ENCODE measurements around the gene BCAN.

The BCAN gene

GRCh38 chr1:156658945-156659574 lies 17.1 kb downstream of the BCAN start:
- no peak for DNase-seq (ENCODE audit: extremely low read depth in 1 of 2, low read depth in 1 of 2)

- no peak for DNase-seq (ENCODE audit: extremely low read depth in 1 of 2, low read depth in 1 of 2)
Observed at GRCh38 chr1:156659661-156659987, 17.7 kb downstream of the BCAN start.

- DNase-seq (ENCODE audit: extremely low read depth in 1 of 2, low read depth in 1 of 2): peak; percentile 91 to 92
Observed at GRCh38 chr1:156659988-156660751, 18.3 kb downstream of the BCAN start.

GRCh38 chr1:156660752-156661112 lies 18.8 kb downstream of the BCAN start:
- no peak for DNase-seq (ENCODE audit: extremely low read depth in 1 of 2, low read depth in 1 of 2)

GRCh38 chr1:156662005-156662799 lies 20.3 kb downstream of the BCAN start:
- DNase-seq (ENCODE audit: extremely low read depth in 1 of 2, low read depth in 1 of 2): no peak

GRCh38 chr1:156662800-156663055 lies 20.8 kb downstream of the BCAN start:
- DNase-seq (ENCODE audit: extremely low read depth in 1 of 2, low read depth in 1 of 2): no peak

GRCh38 chr1:156663178-156663577 lies 21.3 kb downstream of the BCAN start:
- no peak for DNase-seq (ENCODE audit: extremely low read depth in 1 of 2, low read depth in 1 of 2)

GRCh38 chr1:156664046-156664766 lies 22.3 kb downstream of the BCAN start:
- no peak for DNase-seq (ENCODE audit: extremely low read depth in 1 of 2, low read depth in 1 of 2)

- no peak for DNase-seq (ENCODE audit: extremely low read depth in 1 of 2, low read depth in 1 of 2)
Observed at GRCh38 chr1:156664767-156665411, 23.0 kb downstream of the BCAN start.

- DNase-seq (ENCODE audit: extremely low read depth in 1 of 2, low read depth in 1 of 2): no peak
Observed at GRCh38 chr1:156665539-156665938, 23.6 kb downstream of the BCAN start.

GRCh38 chr1:156666862-156667609 lies 25.1 kb downstream of the BCAN start:
- DNase-seq (ENCODE audit: extremely low read depth in 1 of 2, low read depth in 1 of 2): no peak

- DNase-seq (ENCODE audit: extremely low read depth in 1 of 2, low read depth in 1 of 2): no peak
Observed at GRCh38 chr1:156667610-156667967, 25.7 kb downstream of the BCAN start.

- no peak for DNase-seq (ENCODE audit: extremely low read depth in 1 of 2, low read depth in 1 of 2)
Observed at GRCh38 chr1:156667968-156668709, 26.2 kb downstream of the BCAN start.

GRCh38 chr1:156668801-156669637 lies 27.1 kb downstream of the BCAN start:
- no peak for DNase-seq (ENCODE audit: extremely low read depth in 1 of 2, low read depth in 1 of 2)

GRCh38 chr1:156669794-156670193 lies 27.9 kb downstream of the BCAN start:
- no peak for DNase-seq (ENCODE audit: extremely low read depth in 1 of 2, low read depth in 1 of 2)

GRCh38 chr1:156670359-156670758 lies 28.4 kb downstream of the BCAN start:
- DNase-seq (ENCODE audit: extremely low read depth in 1 of 2, low read depth in 1 of 2): no peak

GRCh38 chr1:156670791-156671190 lies 28.9 kb downstream of the BCAN start:
- no peak for DNase-seq (ENCODE audit: extremely low read depth in 1 of 2, low read depth in 1 of 2)

- no peak for DNase-seq (ENCODE audit: extremely low read depth in 1 of 2, low read depth in 1 of 2)
Observed at GRCh38 chr1:156671804-156672203, 29.9 kb downstream of the BCAN start.

All from stimulated activated CD8-positive, alpha-beta memory T cell treated with anti-CD3 and anti-CD28 coated beads, Interleukin-7, amount 100 ng/mL, for 48 hours (primary cell).